Measurements from ENCODE around the gene AAK1.
"Not testable (repeated sequence)": the region's sequence is repeated elsewhere in the genome, so short reads cannot be mapped to it uniquely, and the experiment has no call there.

AAK1 gene

GRCh38 chr2:69615078-69615625, 28.4 kb downstream of the AAK1 start:
- DNase-seq (ENCODE audit: low read depth), result no peak
- H3K4me3 ChIP-seq (ENCODE audit: control insufficient read depth, low read depth, low read length), result no peak overlapping the region
- TF ChIP-seq, protein P1, sequence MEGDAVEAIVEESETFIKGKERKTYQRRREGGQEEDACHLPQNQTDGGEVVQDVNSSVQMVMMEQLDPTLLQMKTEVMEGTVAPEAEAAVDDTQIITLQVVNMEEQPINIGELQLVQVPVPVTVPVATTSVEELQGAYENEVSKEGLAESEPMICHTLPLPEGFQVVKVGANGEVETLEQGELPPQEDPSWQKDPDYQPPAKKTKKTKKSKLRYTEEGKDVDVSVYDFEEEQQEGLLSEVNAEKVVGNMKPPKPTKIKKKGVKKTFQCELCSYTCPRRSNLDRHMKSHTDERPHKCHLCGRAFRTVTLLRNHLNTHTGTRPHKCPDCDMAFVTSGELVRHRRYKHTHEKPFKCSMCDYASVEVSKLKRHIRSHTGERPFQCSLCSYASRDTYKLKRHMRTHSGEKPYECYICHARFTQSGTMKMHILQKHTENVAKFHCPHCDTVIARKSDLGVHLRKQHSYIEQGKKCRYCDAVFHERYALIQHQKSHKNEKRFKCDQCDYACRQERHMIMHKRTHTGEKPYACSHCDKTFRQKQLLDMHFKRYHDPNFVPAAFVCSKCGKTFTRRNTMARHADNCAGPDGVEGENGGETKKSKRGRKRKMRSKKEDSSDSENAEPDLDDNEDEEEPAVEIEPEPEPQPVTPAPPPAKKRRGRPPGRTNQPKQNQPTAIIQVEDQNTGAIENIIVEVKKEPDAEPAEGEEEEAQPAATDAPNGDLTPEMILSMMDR (conservative IDR thresholded peaks at IDR 0.05; ENCODE audit: control insufficient read depth, insufficient read depth, low read depth, low read length), result no peak

- TF ChIP-seq, protein P1 (conservative IDR thresholded peaks at IDR 0.05; ENCODE audit: control insufficient read depth, insufficient read depth, low read depth, low read length), result no peak
- H3K4me3 ChIP-seq (ENCODE audit: control insufficient read depth, low read depth, low read length), result no peak overlapping the region
- no peak for DNase-seq (ENCODE audit: low read depth)
Observed at GRCh38 chr2:69612707-69613106, 30.8 kb downstream of the AAK1 start.

GRCh38 chr2:69612200-69612599, 31.3 kb downstream of the AAK1 start:
- DNase-seq (ENCODE audit: low read depth), result no peak
- TF ChIP-seq, protein P1 (conservative IDR thresholded peaks at IDR 0.05; ENCODE audit: control insufficient read depth, insufficient read depth, low read depth, low read length), result no peak
- H3K4me3 ChIP-seq (ENCODE audit: control insufficient read depth, low read depth, low read length), result no peak overlapping the region

GRCh38 chr2:69608109-69608508, 35.4 kb downstream of the AAK1 start:
- TF ChIP-seq, protein P1 (conservative IDR thresholded peaks at IDR 0.05; ENCODE audit: control insufficient read depth, insufficient read depth, low read depth, low read length), result no peak
- DNase-seq (ENCODE audit: low read depth), result no peak
- H3K4me3 ChIP-seq (ENCODE audit: control insufficient read depth, low read depth, low read length), result no peak overlapping the region

DNA sequence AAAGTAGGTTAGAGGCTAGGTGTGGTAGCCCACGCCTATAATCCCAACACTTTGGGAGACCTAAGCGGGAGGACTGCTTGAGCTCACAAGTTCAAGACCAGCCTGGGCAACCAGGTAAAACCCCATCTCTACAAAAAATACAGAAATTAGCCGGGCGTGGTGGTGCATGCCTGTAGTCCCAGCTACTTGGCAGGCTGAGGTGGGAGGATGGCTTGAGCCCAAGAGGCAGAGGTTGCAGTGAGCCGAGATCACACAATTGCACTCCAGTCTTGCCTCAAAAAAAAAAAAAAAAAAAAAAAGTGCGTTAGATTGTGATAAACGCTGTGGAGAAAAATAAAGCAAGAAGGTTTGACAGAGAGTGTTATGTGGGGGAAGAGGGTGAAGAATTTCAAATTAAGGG, 36.8 kb downstream of the AAK1 start:
- H3K4me3 ChIP-seq (ENCODE audit: control insufficient read depth, low read depth, low read length); DNase-seq (ENCODE audit: low read depth): not testable (repeated sequence)

- no peak for DNase-seq (ENCODE audit: low read depth)
- no peak overlapping the region for H3K4me3 ChIP-seq (ENCODE audit: control insufficient read depth, low read depth, low read length)
- TF ChIP-seq, protein P1 (conservative IDR thresholded peaks at IDR 0.05; ENCODE audit: control insufficient read depth, insufficient read depth, low read depth, low read length), result no peak
Observed at GRCh38 chr2:69605284-69605683, 38.3 kb downstream of the AAK1 start.

DNA sequence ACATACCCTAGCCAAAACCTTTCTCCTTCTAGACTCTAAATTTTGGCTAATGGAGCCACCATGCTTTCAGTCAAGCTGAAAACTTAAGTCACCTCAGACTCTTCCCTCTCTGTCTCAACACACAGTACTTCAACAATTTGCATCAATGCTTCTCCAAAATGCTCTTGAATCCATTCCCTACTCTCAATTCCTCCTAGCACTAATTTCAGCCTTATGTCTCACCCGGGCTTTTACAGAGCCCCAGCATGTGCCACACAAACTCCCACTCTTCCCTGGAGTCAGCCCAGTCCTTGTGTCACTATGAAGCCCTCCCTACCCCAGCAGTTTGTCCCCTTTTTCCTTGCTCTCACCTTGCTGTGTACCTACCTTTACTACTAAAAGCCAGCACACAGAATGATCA, 38.7 kb downstream of the AAK1 start:
- no peak for DNase-seq (ENCODE audit: low read depth)
- TF ChIP-seq, protein P1 (conservative IDR thresholded peaks at IDR 0.05; ENCODE audit: control insufficient read depth, insufficient read depth, low read depth, low read length), result no peak
- H3K4me3 ChIP-seq (ENCODE audit: control insufficient read depth, low read depth, low read length), result no peak overlapping the region

Measured in fibroblast of mammary gland (primary cell).